ENCODE data around the gene DUOXA1. TPM values are rescaled to one million over a fixed set of nuclear protein-coding genes. Genes with fewer than 3 reads are reported as not detected.

The DUOXA1 gene
- total and polyA plus RNA-seq, 2 donors (not counting 1 experiment from before 2014, with no cell fraction given), result not detected

GRCh38 chr15:45134046-45134445, 4.4 kb upstream of the DUOXA1 start:
- no peak for TF ChIP-seq CTCF (conservative IDR thresholded peaks at IDR 0.05 in 1 of 2, IDR thresholded peaks at IDR 0.05 in 1 of 2; ENCODE audit: low read depth in 1 of 2, low read length in 2 of 2)
- TF ChIP-seq EZH2 (IDR thresholded peaks at IDR 0.05; ENCODE audit: low read length, missing control alignments), result no peak
- Histone ChIP-seq H3K36me3 (ENCODE audit: control insufficient read depth, insufficient read depth, low read length) (no peaks in the 10 kb centered on the region), H3K27ac (ENCODE audit: insufficient read depth, low read length) (no peak overlapping the region), H3K9me3 (ENCODE audit: control insufficient read depth, insufficient read depth, low read depth, low read length) (no peaks in the 10 kb centered on the region), H3K79me2 (ENCODE audit: control insufficient read depth, insufficient read depth, low read length) (no peaks in the 10 kb centered on the region), H3K4me1 (ENCODE audit: control insufficient read depth, extremely low read depth, insufficient read depth, low read length) (no peaks in the 10 kb centered on the region), H3K4me2 (ENCODE audit: extremely low read depth, insufficient read depth, low read length) (no peak overlapping the region), H3K9ac (ENCODE audit: insufficient read depth, low read length) (no peak overlapping the region), H3K4me3 (replicated peaks in 1 of 4; ENCODE audit: control extremely low read depth in 1 of 4, insufficient read depth in 1 of 4, low read depth in 3 of 4, low read length in 4 of 4) (no peak overlapping the region), H2AFZ (ENCODE audit: low read length) (no peak overlapping the region), H3K27me3 (ENCODE audit: control insufficient read depth, insufficient read depth, low read length) (peaks cover 55% of the 10 kb centered on the region), H4K20me1 (ENCODE audit: control insufficient read depth, extremely low read depth, insufficient read depth, low read length) (no peaks in the 10 kb centered on the region)
- DNase-seq (ENCODE audit: low read depth in 2 of 2), result no peak

DNA sequence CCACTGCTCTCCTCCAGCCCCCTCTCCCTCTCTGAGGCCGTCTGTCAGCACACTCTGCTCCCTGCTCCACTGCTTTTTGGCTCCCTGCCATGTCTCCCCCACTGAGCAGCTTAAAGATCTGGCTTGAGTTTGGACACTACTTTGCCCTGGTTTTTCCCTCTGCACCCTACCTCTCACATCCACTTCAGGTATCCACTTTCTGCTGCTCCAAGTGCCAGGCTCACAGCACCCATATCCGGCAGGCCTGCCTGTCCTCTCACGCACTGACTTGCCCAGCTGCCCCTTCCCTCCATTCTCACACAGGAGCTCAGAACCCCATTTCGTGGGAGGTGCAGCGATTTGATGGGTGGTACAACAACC, 3.9 kb upstream of the DUOXA1 start:
- no peak for DNase-seq (ENCODE audit: low read depth in 2 of 2)
- Histone ChIP-seq H2AFZ (ENCODE audit: low read length) (no peak overlapping the region), H3K27ac (ENCODE audit: insufficient read depth, low read length) (no peak overlapping the region), H3K9me3 (ENCODE audit: control insufficient read depth, insufficient read depth, low read depth, low read length) (no peaks in the 10 kb centered on the region), H3K9ac (ENCODE audit: insufficient read depth, low read length) (no peak overlapping the region), H3K27me3 (ENCODE audit: control insufficient read depth, insufficient read depth, low read length) (peaks cover 60% of the 10 kb centered on the region), H3K4me1 (ENCODE audit: control insufficient read depth, extremely low read depth, insufficient read depth, low read length) (no peaks in the 10 kb centered on the region), H3K4me3 (replicated peaks in 1 of 4; ENCODE audit: control extremely low read depth in 1 of 4, insufficient read depth in 1 of 4, low read depth in 3 of 4, low read length in 4 of 4) (no peak overlapping the region), H3K79me2 (ENCODE audit: control insufficient read depth, insufficient read depth, low read length) (no peaks in the 10 kb centered on the region), H4K20me1 (ENCODE audit: control insufficient read depth, extremely low read depth, insufficient read depth, low read length) (no peaks in the 10 kb centered on the region), H3K36me3 (ENCODE audit: control insufficient read depth, insufficient read depth, low read length) (no peaks in the 10 kb centered on the region), H3K4me2 (ENCODE audit: extremely low read depth, insufficient read depth, low read length) (no peak overlapping the region)
- TF ChIP-seq EZH2 (IDR thresholded peaks at IDR 0.05; ENCODE audit: low read length, missing control alignments) (peak; percentile 24), CTCF (conservative IDR thresholded peaks at IDR 0.05 in 1 of 2, IDR thresholded peaks at IDR 0.05 in 1 of 2; ENCODE audit: low read depth in 1 of 2, low read length in 2 of 2) (no peak)

DNA sequence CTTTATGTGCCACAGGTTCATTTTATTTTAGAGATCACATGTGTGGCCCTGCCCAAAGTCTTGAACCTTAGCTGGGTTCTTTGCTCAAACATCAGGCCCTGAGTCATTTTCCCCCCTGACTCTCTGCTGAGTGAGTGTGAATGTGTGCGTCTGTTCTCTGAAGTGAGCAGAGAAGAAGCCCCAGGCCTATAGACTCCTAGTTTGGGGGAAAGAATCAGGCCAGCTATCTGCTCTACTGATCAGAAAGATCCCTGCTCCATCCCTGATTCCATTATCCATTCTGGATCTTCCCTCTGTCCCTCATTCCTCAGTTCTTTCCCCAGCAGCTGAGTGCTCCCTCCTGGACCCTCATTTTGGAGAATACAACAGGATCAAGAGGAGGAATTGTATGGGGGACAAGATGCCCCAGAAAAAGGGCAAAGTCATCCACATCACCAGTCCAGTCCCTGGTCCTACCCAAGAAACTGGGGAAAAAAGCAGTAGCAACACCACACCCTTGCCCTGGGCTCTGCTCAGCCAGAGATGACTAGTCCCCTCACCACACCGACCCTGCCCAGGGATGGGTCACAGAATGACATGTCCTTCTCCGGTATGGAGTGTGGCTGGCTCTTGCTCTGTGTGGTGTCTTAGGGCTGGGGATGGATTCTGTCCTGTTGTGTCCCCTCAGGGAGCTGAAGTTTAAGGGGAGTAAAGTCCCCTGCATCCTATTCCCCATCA, 3.3 kb upstream of the DUOXA1 start:
- H3K4me1 ChIP-seq (ENCODE audit: control insufficient read depth, extremely low read depth, insufficient read depth, low read length), result no peaks in the 10 kb centered on the region
- no peak for DNase-seq (ENCODE audit: low read depth in 2 of 2)
- H3K4me3 ChIP-seq (replicated peaks in 1 of 4; ENCODE audit: control extremely low read depth in 1 of 4, insufficient read depth in 1 of 4, low read depth in 3 of 4, low read length in 4 of 4), result no peak overlapping the region
- no peak overlapping the region for H2AFZ ChIP-seq (ENCODE audit: low read length)
- peaks cover 65% of the 10 kb centered on the region for H3K27me3 ChIP-seq (ENCODE audit: control insufficient read depth, insufficient read depth, low read length)
- no peaks in the 10 kb centered on the region for H3K36me3 ChIP-seq (ENCODE audit: control insufficient read depth, insufficient read depth, low read length)
- TF ChIP-seq CTCF (conservative IDR thresholded peaks at IDR 0.05 in 1 of 2, IDR thresholded peaks at IDR 0.05 in 1 of 2; ENCODE audit: low read depth in 1 of 2, low read length in 2 of 2) (no peak), EZH2 (IDR thresholded peaks at IDR 0.05; ENCODE audit: low read length, missing control alignments) (no peak)
- H3K4me2 ChIP-seq (ENCODE audit: extremely low read depth, insufficient read depth, low read length), result no peak overlapping the region
- H4K20me1 ChIP-seq (ENCODE audit: control insufficient read depth, extremely low read depth, insufficient read depth, low read length), result no peaks in the 10 kb centered on the region
- no peak overlapping the region for H3K9ac ChIP-seq (ENCODE audit: insufficient read depth, low read length)
- H3K79me2 ChIP-seq (ENCODE audit: control insufficient read depth, insufficient read depth, low read length), result no peaks in the 10 kb centered on the region
- no peaks in the 10 kb centered on the region for H3K9me3 ChIP-seq (ENCODE audit: control insufficient read depth, insufficient read depth, low read depth, low read length)
- no peak overlapping the region for H3K27ac ChIP-seq (ENCODE audit: insufficient read depth, low read length)
